ENCODE measurements around the gene MT1H.
"Not testable (repeated sequence)": the region's sequence is repeated elsewhere in the genome, so short reads cannot be mapped to it uniquely, and the experiment has no call there.

MT1H gene

GRCh38 chr16:56669005-56669839 is at the start of gene MT1H:
Gene MT1H (plus strand): TSS chr16:56669814. CDS start chr16:56669885, 71 bp downstream.
- Histone ChIP-seq H3K27me3 (ENCODE audit: low read depth, low read length) (peaks cover 38% of the 10 kb centered on the region), H3K36me3 (ENCODE audit: control insufficient read depth in 1 of 2, insufficient read depth in 2 of 2, low read length in 2 of 2) (no peaks in the 10 kb centered on the region), H3K4me3 (ENCODE audit: low read depth in 1 of 2, low read length in 2 of 2) (peak within 1 kb of the TSS in 1 of 2 donors; percentile 59), H3K27ac (ENCODE audit: low read length) (peak within 1 kb of the TSS; percentile 79), H3K4me1 (ENCODE audit: control insufficient read depth in 1 of 2, insufficient read depth in 2 of 2, low read length in 2 of 2) (peaks cover 0 to 10% of the 10 kb centered on the region in 2 donors), H3K9me3 (ENCODE audit: control insufficient read depth in 1 of 2, low read length in 2 of 2) (no peaks in the 10 kb centered on the region)

GRCh38 chr16:56620339-56620897 is 49.2 kb upstream of the MT1H start:
- Histone ChIP-seq H3K27me3 (ENCODE audit: low read depth, low read length) (no peaks in the 10 kb centered on the region), H3K4me3 (ENCODE audit: low read depth in 1 of 2, low read length in 2 of 2) (no peak overlapping the region), H3K36me3 (ENCODE audit: control insufficient read depth in 1 of 2, insufficient read depth in 2 of 2, low read length in 2 of 2) (no peaks in the 10 kb centered on the region), H3K9me3 (ENCODE audit: control insufficient read depth in 1 of 2, low read length in 2 of 2) (no peaks in the 10 kb centered on the region), H3K4me1 (ENCODE audit: control insufficient read depth in 1 of 2, insufficient read depth in 2 of 2, low read length in 2 of 2) (peaks cover 0 to 13% of the 10 kb centered on the region in 2 donors), H3K27ac (ENCODE audit: low read length) (no peak overlapping the region)

- H3K4me1 ChIP-seq (ENCODE audit: control insufficient read depth in 1 of 2, insufficient read depth in 2 of 2, low read length in 2 of 2) = peaks cover 0 to 15% of the 10 kb centered on the region in 2 donors
- H3K27ac ChIP-seq (ENCODE audit: low read length); H3K4me3 ChIP-seq (ENCODE audit: low read depth in 1 of 2, low read length in 2 of 2); H3K9me3 ChIP-seq (ENCODE audit: control insufficient read depth in 1 of 2, low read length in 2 of 2); H3K36me3 ChIP-seq (ENCODE audit: control insufficient read depth in 1 of 2, insufficient read depth in 2 of 2, low read length in 2 of 2); H3K27me3 ChIP-seq (ENCODE audit: low read depth, low read length): not testable (repeated sequence)
These were observed 47.8 kb upstream of the MT1H start for GRCh38 chr16:56621665-56622445.

GRCh38 chr16:56623184-56623583 is 46.4 kb upstream of the MT1H start:
- not testable (repeated sequence) for H3K27me3 ChIP-seq (ENCODE audit: low read depth, low read length); H3K4me1 ChIP-seq (ENCODE audit: control insufficient read depth in 1 of 2, insufficient read depth in 2 of 2, low read length in 2 of 2); H3K9me3 ChIP-seq (ENCODE audit: control insufficient read depth in 1 of 2, low read length in 2 of 2); H3K4me3 ChIP-seq (ENCODE audit: low read depth in 1 of 2, low read length in 2 of 2); H3K27ac ChIP-seq (ENCODE audit: low read length); H3K36me3 ChIP-seq (ENCODE audit: control insufficient read depth in 1 of 2, insufficient read depth in 2 of 2, low read length in 2 of 2)

- H3K27ac ChIP-seq (ENCODE audit: low read length) = no peak overlapping the region
- peaks cover 0 to 7% of the 10 kb centered on the region in 2 donors for H3K4me1 ChIP-seq (ENCODE audit: control insufficient read depth in 1 of 2, insufficient read depth in 2 of 2, low read length in 2 of 2)
These were observed 46.0 kb upstream of the MT1H start for GRCh38 chr16:56623637-56624036.

GRCh38 chr16:56625140-56625942 is 44.3 kb upstream of the MT1H start, which contains the start of gene MT1E:
Gene MT1E (plus strand): TSS chr16:56625781. CDS start chr16:56625852, 71 bp downstream.
- H3K4me3 ChIP-seq (ENCODE audit: low read depth in 1 of 2, low read length in 2 of 2) = peak within 1 kb of the TSS; percentile 74 to 75
- no peaks in the 10 kb centered on the region for H3K27me3 ChIP-seq (ENCODE audit: low read depth, low read length)
- H3K4me1 ChIP-seq (ENCODE audit: control insufficient read depth in 1 of 2, insufficient read depth in 2 of 2, low read length in 2 of 2) = peaks cover 0 to 7% of the 10 kb centered on the region in 2 donors
- H3K9me3 ChIP-seq (ENCODE audit: control insufficient read depth in 1 of 2, low read length in 2 of 2) = no peaks in the 10 kb centered on the region
- no peaks in the 10 kb centered on the region for H3K36me3 ChIP-seq (ENCODE audit: control insufficient read depth in 1 of 2, insufficient read depth in 2 of 2, low read length in 2 of 2)
- peak within 1 kb of the TSS; percentile 90 for H3K27ac ChIP-seq (ENCODE audit: low read length)

More at GRCh38 chr16:56623637-56624036, 46.0 kb upstream of the MT1H start:
- Histone ChIP-seq H3K9me3 (ENCODE audit: control insufficient read depth in 1 of 2, low read length in 2 of 2) (no peaks in the 10 kb centered on the region), H3K36me3 (ENCODE audit: control insufficient read depth in 1 of 2, insufficient read depth in 2 of 2, low read length in 2 of 2) (no peaks in the 10 kb centered on the region), H3K4me3 (ENCODE audit: low read depth in 1 of 2, low read length in 2 of 2) (no peak overlapping the region), H3K27me3 (ENCODE audit: low read depth, low read length) (no peaks in the 10 kb centered on the region)

GRCh38 chr16:56625943-56626654 is 43.5 kb upstream of the MT1H start:
- H3K27ac ChIP-seq (ENCODE audit: low read length) = peak overlapping the region; percentile 90
- peak overlapping the region; percentile 74 to 75 for H3K4me3 ChIP-seq (ENCODE audit: low read depth in 1 of 2, low read length in 2 of 2)
- H3K4me1 ChIP-seq (ENCODE audit: control insufficient read depth in 1 of 2, insufficient read depth in 2 of 2, low read length in 2 of 2) = peaks cover 0 to 7% of the 10 kb centered on the region in 2 donors
- no peaks in the 10 kb centered on the region for H3K27me3 ChIP-seq (ENCODE audit: low read depth, low read length)
- H3K36me3 ChIP-seq (ENCODE audit: control insufficient read depth in 1 of 2, insufficient read depth in 2 of 2, low read length in 2 of 2) = no peaks in the 10 kb centered on the region
- no peaks in the 10 kb centered on the region for H3K9me3 ChIP-seq (ENCODE audit: control insufficient read depth in 1 of 2, low read length in 2 of 2)

- Histone ChIP-seq H3K9me3 (ENCODE audit: control insufficient read depth in 1 of 2, low read length in 2 of 2) (no peaks in the 10 kb centered on the region), H3K4me1 (ENCODE audit: control insufficient read depth in 1 of 2, insufficient read depth in 2 of 2, low read length in 2 of 2) (peaks cover 0 to 7% of the 10 kb centered on the region in 2 donors), H3K36me3 (ENCODE audit: control insufficient read depth in 1 of 2, insufficient read depth in 2 of 2, low read length in 2 of 2) (no peaks in the 10 kb centered on the region), H3K27me3 (ENCODE audit: low read depth, low read length) (no peaks in the 10 kb centered on the region), H3K4me3 (ENCODE audit: low read depth in 1 of 2, low read length in 2 of 2) (peak overlapping the region; percentile 74 to 75), H3K27ac (ENCODE audit: low read length) (peak overlapping the region; percentile 90)
These were observed 42.9 kb upstream of the MT1H start for GRCh38 chr16:56626685-56627084.

GRCh38 chr16:56628486-56629350 is 40.9 kb upstream of the MT1H start:
- no peak overlapping the region for H3K27ac ChIP-seq (ENCODE audit: low read length)
- H3K4me3 ChIP-seq (ENCODE audit: low read depth in 1 of 2, low read length in 2 of 2) = no peak overlapping the region
- no peaks in the 10 kb centered on the region for H3K36me3 ChIP-seq (ENCODE audit: control insufficient read depth in 1 of 2, insufficient read depth in 2 of 2, low read length in 2 of 2)
- no peaks in the 10 kb centered on the region for H3K9me3 ChIP-seq (ENCODE audit: control insufficient read depth in 1 of 2, low read length in 2 of 2)
- H3K27me3 ChIP-seq (ENCODE audit: low read depth, low read length) = peaks cover 4% of the 10 kb centered on the region
- H3K4me1 ChIP-seq (ENCODE audit: control insufficient read depth in 1 of 2, insufficient read depth in 2 of 2, low read length in 2 of 2) = peaks cover 0 to 7% of the 10 kb centered on the region in 2 donors

All from muscle layer of duodenum (tissue), 2 donors.